ENCODE data around the gene ARHGAP24.

DNA sequence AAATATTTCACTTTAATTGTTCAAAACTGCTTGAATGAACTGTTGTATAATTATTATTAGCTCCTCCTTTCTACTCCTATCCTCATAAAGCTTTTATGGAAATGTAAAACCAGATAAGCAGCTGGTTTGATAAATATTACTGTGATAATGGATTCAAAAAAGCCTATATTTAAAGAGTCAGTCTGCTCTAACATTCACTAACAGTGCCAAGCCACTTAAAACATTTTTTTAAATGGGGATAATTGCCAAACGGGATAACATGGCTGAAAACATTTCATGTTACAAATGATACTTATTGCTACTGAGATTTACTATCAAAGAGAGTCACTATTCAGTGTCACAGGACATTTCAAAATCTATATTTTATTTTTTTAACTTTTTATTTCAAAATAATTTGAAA is 17.4 kb downstream of the ARHGAP24 start:
- TF ChIP-seq, protein P1, sequence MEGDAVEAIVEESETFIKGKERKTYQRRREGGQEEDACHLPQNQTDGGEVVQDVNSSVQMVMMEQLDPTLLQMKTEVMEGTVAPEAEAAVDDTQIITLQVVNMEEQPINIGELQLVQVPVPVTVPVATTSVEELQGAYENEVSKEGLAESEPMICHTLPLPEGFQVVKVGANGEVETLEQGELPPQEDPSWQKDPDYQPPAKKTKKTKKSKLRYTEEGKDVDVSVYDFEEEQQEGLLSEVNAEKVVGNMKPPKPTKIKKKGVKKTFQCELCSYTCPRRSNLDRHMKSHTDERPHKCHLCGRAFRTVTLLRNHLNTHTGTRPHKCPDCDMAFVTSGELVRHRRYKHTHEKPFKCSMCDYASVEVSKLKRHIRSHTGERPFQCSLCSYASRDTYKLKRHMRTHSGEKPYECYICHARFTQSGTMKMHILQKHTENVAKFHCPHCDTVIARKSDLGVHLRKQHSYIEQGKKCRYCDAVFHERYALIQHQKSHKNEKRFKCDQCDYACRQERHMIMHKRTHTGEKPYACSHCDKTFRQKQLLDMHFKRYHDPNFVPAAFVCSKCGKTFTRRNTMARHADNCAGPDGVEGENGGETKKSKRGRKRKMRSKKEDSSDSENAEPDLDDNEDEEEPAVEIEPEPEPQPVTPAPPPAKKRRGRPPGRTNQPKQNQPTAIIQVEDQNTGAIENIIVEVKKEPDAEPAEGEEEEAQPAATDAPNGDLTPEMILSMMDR (IDR thresholded peaks at IDR 0.05; ENCODE audit: low read length) = no peak
- TF ChIP-seq EZH2phosphoT487 (IDR thresholded peaks at IDR 0.05; ENCODE audit: low read length) (no peak), EZH2 (optimal IDR thresholded peaks at IDR 0.05; ENCODE audit: low read depth, low read length) (no peak)

Measured in MM.1S (cell line).